ENCODE results near the gene TOR4A.
"Not testable (repeated sequence)": the region's sequence is repeated elsewhere in the genome, so short reads cannot be mapped to it uniquely, and the experiment has no call there.

TOR4A gene

GRCh38 chr9:137233143-137233980 lies 44.2 kb upstream of the TOR4A start:
- H3K9ac ChIP-seq (ENCODE audit: low read depth, low read length), result no peak overlapping the region
- no peaks in the 10 kb centered on the region for H3K27me3 ChIP-seq (ENCODE audit: control insufficient read depth, insufficient read depth, low read length)
- H3K4me3 ChIP-seq (ENCODE audit: low read depth, low read length), result no peak overlapping the region
- no peaks in the 10 kb centered on the region for H3K36me3 ChIP-seq (ENCODE audit: control insufficient read depth, insufficient read depth, low read length)
- H3K27ac ChIP-seq (ENCODE audit: low read depth, low read length), result no peak overlapping the region
- H3K4me1 ChIP-seq (ENCODE audit: control insufficient read depth, insufficient read depth, low read length), result no peaks in the 10 kb centered on the region
- H3K9me3 ChIP-seq (ENCODE audit: control insufficient read depth, insufficient read depth, low read length), result no peaks in the 10 kb centered on the region

- H3K9ac ChIP-seq (ENCODE audit: low read depth, low read length), result no peak overlapping the region
These were observed 43.4 kb upstream of the TOR4A start for GRCh38 chr9:137234055-137234697.

DNA sequence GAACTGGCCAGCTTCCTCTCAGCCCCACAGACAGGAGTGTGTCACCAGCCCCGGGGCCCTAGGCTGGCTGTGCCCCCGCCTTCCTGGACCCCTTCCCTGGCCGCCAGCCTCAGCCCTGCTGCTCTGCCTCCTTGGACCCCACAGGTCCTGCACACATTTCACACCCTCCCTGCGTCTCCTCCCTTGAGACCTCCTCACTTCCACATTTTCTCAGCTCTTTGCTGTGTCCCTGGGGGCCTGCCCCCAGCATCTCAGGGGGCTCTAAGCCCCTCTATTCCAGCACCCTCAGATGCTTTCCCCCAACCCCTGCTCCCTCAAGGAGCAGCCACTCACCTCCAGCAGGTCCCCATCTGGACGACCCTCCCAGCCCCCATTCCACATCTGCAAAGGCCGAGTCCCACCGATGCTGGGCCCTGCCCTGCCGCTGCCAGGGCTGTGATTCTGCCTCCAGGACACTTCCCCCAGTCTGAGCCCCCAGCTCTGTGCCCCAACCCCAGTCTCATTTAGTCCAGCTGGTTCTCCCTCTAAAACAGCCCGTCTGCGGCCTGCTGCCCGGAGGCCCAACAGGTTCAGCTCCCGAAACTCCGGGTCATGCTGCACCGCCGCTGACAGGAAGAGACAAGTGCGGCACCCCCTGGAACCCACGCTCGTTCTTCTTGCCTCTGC lies 42.6 kb upstream of the TOR4A start:
- Histone ChIP-seq H3K9me3 (ENCODE audit: control insufficient read depth, insufficient read depth, low read length) (no peaks in the 10 kb centered on the region), H3K4me3 (ENCODE audit: low read depth, low read length) (no peak overlapping the region), H3K36me3 (ENCODE audit: control insufficient read depth, insufficient read depth, low read length) (no peaks in the 10 kb centered on the region), H3K9ac (ENCODE audit: low read depth, low read length) (no peak overlapping the region), H3K27ac (ENCODE audit: low read depth, low read length) (no peak overlapping the region), H3K27me3 (ENCODE audit: control insufficient read depth, insufficient read depth, low read length) (no peaks in the 10 kb centered on the region), H3K4me1 (ENCODE audit: control insufficient read depth, insufficient read depth, low read length) (no peaks in the 10 kb centered on the region)

More at GRCh38 chr9:137234055-137234697, 43.4 kb upstream of the TOR4A start:
- Histone ChIP-seq H3K4me3 (ENCODE audit: low read depth, low read length) (no peak overlapping the region), H3K4me1 (ENCODE audit: control insufficient read depth, insufficient read depth, low read length) (no peaks in the 10 kb centered on the region), H3K27me3 (ENCODE audit: control insufficient read depth, insufficient read depth, low read length) (no peaks in the 10 kb centered on the region), H3K9me3 (ENCODE audit: control insufficient read depth, insufficient read depth, low read length) (no peaks in the 10 kb centered on the region), H3K36me3 (ENCODE audit: control insufficient read depth, insufficient read depth, low read length) (no peaks in the 10 kb centered on the region), H3K27ac (ENCODE audit: low read depth, low read length) (no peak overlapping the region)

GRCh38 chr9:137235424-137236237 lies 41.9 kb upstream of the TOR4A start:
- H3K36me3 ChIP-seq (ENCODE audit: control insufficient read depth, insufficient read depth, low read length), result no peaks in the 10 kb centered on the region
- no peak overlapping the region for H3K27ac ChIP-seq (ENCODE audit: low read depth, low read length)
- no peaks in the 10 kb centered on the region for H3K4me1 ChIP-seq (ENCODE audit: control insufficient read depth, insufficient read depth, low read length)
- no peaks in the 10 kb centered on the region for H3K9me3 ChIP-seq (ENCODE audit: control insufficient read depth, insufficient read depth, low read length)
- no peak overlapping the region for H3K9ac ChIP-seq (ENCODE audit: low read depth, low read length)
- no peaks in the 10 kb centered on the region for H3K27me3 ChIP-seq (ENCODE audit: control insufficient read depth, insufficient read depth, low read length)
- H3K4me3 ChIP-seq (ENCODE audit: low read depth, low read length), result no peak overlapping the region

- no peak overlapping the region for H3K27ac ChIP-seq (ENCODE audit: low read depth, low read length)
- no peak overlapping the region for H3K9ac ChIP-seq (ENCODE audit: low read depth, low read length)
- no peaks in the 10 kb centered on the region for H3K27me3 ChIP-seq (ENCODE audit: control insufficient read depth, insufficient read depth, low read length)
- no peaks in the 10 kb centered on the region for H3K9me3 ChIP-seq (ENCODE audit: control insufficient read depth, insufficient read depth, low read length)
- H3K36me3 ChIP-seq (ENCODE audit: control insufficient read depth, insufficient read depth, low read length), result no peaks in the 10 kb centered on the region
- H3K4me1 ChIP-seq (ENCODE audit: control insufficient read depth, insufficient read depth, low read length), result no peaks in the 10 kb centered on the region
- no peak overlapping the region for H3K4me3 ChIP-seq (ENCODE audit: low read depth, low read length)
These were observed 41.1 kb upstream of the TOR4A start for GRCh38 chr9:137236238-137236935.

DNA sequence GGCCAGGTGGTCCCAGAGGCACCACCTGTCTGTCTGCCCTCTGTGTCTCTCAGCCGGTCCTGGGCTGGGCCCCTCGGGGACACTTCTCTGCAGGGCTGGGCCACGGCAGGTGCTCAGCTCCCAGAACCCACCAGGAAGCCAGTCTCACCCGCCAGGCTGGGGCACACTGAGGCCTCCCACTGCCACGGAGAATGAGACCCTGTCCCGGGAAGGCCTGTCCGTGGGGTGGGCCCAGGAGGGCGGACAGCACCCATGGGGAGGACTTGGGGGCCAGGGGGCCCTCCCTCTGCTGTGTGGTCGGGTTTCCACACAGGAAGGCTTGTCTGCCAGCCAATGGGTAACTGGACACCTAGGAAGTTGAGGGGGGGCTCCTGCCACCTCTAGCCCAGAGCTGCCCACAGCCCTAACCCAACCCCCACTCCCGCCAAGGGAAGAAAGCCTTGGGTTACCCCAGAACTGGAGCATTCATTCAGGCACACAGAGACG lies 40.5 kb upstream of the TOR4A start:
- H3K9me3 ChIP-seq (ENCODE audit: control insufficient read depth, insufficient read depth, low read length), result no peaks in the 10 kb centered on the region
- no peak overlapping the region for H3K27ac ChIP-seq (ENCODE audit: low read depth, low read length)
- H3K36me3 ChIP-seq (ENCODE audit: control insufficient read depth, insufficient read depth, low read length), result peaks cover 2% of the 10 kb centered on the region; the same call in 1 of the 2 replicates
- no peaks in the 10 kb centered on the region for H3K27me3 ChIP-seq (ENCODE audit: control insufficient read depth, insufficient read depth, low read length)
- no peak overlapping the region for H3K9ac ChIP-seq (ENCODE audit: low read depth, low read length)
- H3K4me3 ChIP-seq (ENCODE audit: low read depth, low read length), result no peak overlapping the region
- peaks cover under 1% of the 10 kb centered on the region; the same call in 1 of the 2 replicates for H3K4me1 ChIP-seq (ENCODE audit: control insufficient read depth, insufficient read depth, low read length)

DNA sequence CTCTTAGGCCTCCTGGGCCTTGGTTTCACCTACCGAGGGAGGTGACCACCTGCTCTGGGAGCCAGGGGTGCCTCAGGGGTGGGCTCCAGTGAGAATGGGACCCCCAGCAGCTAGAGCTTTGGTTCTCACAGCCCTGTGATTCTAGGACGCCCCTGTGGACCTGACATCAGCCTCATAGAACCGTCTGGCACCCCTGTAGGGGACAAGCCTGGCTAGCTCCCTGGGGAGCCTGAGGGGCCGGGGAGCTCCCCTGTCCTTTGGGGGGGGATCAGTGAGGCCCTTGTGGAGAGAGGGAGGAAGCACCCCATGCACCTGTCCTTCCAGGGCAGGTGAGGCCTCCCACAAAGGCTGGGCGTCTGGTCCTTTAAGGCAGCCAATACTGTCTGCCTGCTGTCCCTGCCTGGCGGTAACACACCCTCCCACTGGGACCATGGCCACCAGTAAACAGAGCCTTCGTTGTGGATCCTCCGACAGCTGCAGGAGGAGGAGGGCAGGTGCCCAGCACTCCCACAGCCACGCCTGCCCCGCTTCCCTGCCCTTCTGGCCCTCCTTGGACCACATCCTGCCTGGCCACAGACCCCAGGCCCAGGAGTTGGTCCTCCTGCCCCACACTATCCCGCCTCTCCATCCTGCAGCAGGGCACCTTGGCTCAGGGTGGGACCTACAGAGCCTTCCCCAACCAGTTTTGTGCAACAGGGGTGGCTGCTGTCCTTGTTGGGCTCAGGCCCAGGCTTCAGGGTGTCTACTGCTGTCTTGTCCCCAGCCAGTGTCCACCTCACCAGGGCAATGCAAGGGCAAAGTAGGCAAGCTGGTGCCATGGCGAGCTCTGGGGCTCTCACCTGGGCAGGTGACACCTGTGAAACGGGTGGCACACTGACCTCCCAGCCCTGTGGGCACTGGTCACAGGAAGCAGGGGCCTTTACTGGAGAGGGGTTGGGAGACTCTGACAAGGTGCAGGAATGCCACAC lies 39.5 kb upstream of the TOR4A start:
- Histone ChIP-seq H3K27ac (ENCODE audit: low read depth, low read length) (no peak overlapping the region), H3K9me3 (ENCODE audit: control insufficient read depth, insufficient read depth, low read length) (no peaks in the 10 kb centered on the region), H3K36me3 (ENCODE audit: control insufficient read depth, insufficient read depth, low read length) (peaks cover 13% of the 10 kb centered on the region), H3K27me3 (ENCODE audit: control insufficient read depth, insufficient read depth, low read length) (no peaks in the 10 kb centered on the region), H3K4me1 (ENCODE audit: control insufficient read depth, insufficient read depth, low read length) (peaks cover 8% of the 10 kb centered on the region), H3K9ac (ENCODE audit: low read depth, low read length) (no peak overlapping the region), H3K4me3 (ENCODE audit: low read depth, low read length) (no peak overlapping the region)

- H3K27me3 ChIP-seq (ENCODE audit: control insufficient read depth, insufficient read depth, low read length); H3K9me3 ChIP-seq (ENCODE audit: control insufficient read depth, insufficient read depth, low read length): not testable (repeated sequence)
- Histone ChIP-seq H3K4me1 (ENCODE audit: control insufficient read depth, insufficient read depth, low read length) (peaks cover 18% of the 10 kb centered on the region), H3K4me3 (ENCODE audit: low read depth, low read length) (peak overlapping the region; percentile 85), H3K9ac (ENCODE audit: low read depth, low read length) (peak overlapping the region; percentile 71), H3K36me3 (ENCODE audit: control insufficient read depth, insufficient read depth, low read length) (peaks cover 22% of the 10 kb centered on the region), H3K27ac (ENCODE audit: low read depth, low read length) (peak overlapping the region; percentile 96)
These were observed 37.9 kb upstream of the TOR4A start for GRCh38 chr9:137239541-137240200.

DNA sequence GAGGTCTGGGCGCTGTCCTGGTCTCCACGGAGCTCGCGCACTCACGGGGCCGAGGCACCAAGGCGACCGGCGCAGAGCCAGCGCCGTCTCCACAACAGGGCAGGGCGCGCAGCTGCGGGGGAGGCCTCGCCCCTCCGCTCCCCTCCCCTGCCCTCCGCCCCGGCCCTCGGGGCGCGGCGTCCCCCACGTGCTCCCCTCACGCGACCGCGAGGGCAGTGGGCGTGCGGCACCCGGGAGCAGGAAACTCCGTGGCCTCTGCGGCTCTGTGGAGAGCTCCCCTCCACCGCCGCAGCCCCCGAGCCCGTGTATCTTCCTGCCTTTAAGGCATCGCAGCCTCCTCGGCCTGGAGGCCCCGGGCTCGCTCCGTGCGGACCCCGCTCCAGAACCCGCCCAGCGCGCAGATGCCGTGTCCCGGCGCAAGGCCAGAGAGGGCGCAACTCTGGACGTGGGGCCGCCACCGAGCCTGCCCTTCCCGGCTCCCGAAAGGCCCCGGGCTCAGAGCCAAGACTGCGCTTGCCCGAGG lies 37.1 kb upstream of the TOR4A start:
- peaks cover 22% of the 10 kb centered on the region for H3K36me3 ChIP-seq (ENCODE audit: control insufficient read depth, insufficient read depth, low read length)
- H3K4me3 ChIP-seq (ENCODE audit: low read depth, low read length), result peak overlapping the region; percentile 85
- no peaks in the 10 kb centered on the region for H3K9me3 ChIP-seq (ENCODE audit: control insufficient read depth, insufficient read depth, low read length)
- H3K27me3 ChIP-seq (ENCODE audit: control insufficient read depth, insufficient read depth, low read length), result no peaks in the 10 kb centered on the region
- peak overlapping the region; percentile 96 for H3K27ac ChIP-seq (ENCODE audit: low read depth, low read length)
- H3K4me1 ChIP-seq (ENCODE audit: control insufficient read depth, insufficient read depth, low read length), result peaks cover 22% of the 10 kb centered on the region
- peak overlapping the region; percentile 71 for H3K9ac ChIP-seq (ENCODE audit: low read depth, low read length)
